Right renal pelvis (tissue), 4 donors: Measurements from ENCODE around the gene GPR107. TPM values are rescaled to one million over a fixed set of nuclear protein-coding genes. Genes with fewer than 3 reads are reported as not detected.
A peak's percentile ranks its signal among the peaks of the same experiment; 100 is the strongest.

Experiments used
- DNase-seq, 4 donors: peaks; one replicate each; pipeline ENCODE4 v3.0.0-alpha.2; 2013; ENCODE audit warnings: low read depth in 4 of 4, low spot score in 3 of 4, missing footprints in 1 of 4
- polyA plus RNA-seq, 4 donors: library from polyadenylated mRNA; unstranded; fragments of 120-200 nt; gene quantifications; one replicate each; pipeline ENCODE4 v1.2.1, GENCODE V29; 2013; ENCODE audit not compliant: insufficient read length in 4 of 4

GPR107 gene
- polyA plus RNA-seq, 4 donors, result 54.8 to 60.6 (median 55.7) TPM

GRCh38 chr9:130053109-130053503 lies 600 bp upstream of the GPR107 start:
- no peak for DNase-seq

- DNase-seq, result no peak
These were observed 650 bp downstream of the GPR107 start for GRCh38 chr9:130054325-130054786.

DNA sequence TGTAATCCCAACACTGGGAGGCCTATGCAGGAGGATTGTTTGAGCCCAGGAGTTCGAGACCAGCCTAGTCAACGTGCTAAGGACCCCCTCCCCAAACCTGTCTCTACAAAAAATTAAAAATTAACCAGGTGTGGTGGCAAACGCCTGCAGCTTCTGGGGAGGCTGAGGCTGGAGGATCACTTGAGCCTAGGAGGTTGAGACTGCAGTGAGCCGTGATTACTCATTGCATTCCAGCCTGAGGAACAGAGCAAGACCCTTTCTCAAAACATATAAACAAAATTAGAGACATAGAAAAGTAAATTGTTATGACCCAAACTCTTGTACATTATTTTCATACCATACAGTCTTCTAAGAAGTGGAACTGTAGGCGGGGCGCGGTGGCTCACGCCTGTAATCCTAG lies 1.1 kb downstream of the GPR107 start:
- DNase-seq, result no peak

- DNase-seq, result no peak
These were observed 4.4 kb downstream of the GPR107 start for GRCh38 chr9:130058154-130058553.

GRCh38 chr9:130058887-130059286 lies 5.2 kb downstream of the GPR107 start:
- DNase-seq, result no peak

DNA sequence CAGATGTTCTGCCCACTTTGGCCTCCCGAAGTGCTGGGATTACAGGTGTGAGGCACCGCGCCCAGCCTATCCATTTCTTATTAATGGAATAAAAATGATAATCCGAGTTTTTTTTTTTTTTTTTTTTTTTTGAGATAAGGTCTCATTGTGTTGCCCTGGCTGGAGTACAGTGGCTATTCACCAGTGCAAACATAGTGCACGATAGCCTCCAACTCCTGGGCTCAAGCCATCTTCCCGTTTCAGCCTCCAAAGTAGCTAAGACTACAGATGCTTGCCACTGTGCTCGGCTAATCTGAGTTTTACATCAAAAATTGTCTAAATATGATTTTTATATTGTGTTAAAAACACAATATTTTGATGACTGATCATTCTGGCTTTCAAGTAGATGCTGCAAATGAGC lies 6.6 kb downstream of the GPR107 start:
- DNase-seq, result no peak

DNA sequence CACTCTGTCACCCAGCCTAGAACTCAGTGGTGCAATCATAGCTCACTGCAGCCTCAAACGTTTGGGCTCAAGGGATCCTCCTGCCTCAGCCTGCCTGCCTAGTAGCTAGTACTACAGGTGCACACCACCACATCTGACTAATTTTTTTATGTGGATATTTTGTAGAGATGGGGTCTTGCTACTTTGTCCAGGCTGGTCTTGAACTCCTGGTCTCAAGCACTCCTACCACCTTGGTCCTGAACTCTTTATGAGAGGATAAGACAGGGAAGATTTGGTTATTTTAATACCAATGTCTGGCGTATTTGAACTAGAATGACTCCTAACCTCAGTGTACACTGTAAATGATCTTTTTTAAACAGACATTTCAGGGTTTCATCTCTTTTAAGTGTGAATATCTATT lies 9.0 kb downstream of the GPR107 start:
- no peak for DNase-seq

DNA sequence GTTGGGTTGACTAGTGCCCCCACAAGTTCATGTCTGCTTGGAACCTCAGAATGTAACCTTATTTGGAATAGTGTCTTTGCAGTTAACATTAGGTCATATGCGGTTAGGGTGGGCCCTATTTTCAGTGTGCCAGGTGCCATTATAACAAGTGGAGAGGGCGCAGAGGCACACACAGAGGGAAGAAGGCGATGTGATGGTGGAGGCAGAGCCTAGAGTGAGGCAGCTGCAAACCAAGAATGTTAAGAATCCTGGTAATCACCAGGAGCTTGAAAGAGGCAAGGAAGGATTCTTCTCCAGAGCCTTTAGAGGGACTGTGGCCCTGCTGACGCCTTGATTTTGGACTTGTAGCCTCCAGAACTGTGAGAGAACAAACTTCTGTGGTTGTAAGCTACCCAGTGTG lies 10.9 kb downstream of the GPR107 start:
- DNase-seq, result no peak

DNA sequence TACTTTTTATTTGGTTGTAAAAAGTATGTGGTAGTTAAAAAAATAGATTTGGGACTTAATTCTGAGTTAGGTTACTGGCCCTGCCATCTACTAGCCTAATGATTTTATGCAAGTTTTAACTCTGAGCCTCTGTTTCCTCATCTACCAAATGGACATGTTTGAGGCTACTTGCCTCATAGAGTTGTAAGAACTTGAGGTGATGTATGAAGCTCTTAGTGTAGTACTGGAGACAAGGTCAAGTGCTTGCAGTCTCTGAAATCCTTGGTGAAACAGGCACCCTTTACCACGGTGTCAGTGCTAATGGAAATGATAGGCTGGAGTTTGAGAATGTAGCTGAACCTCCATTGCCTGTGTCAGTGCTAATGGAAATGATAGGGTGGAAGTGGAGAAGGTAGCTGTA lies 15.3 kb downstream of the GPR107 start:
- DNase-seq, result no peak

DNA sequence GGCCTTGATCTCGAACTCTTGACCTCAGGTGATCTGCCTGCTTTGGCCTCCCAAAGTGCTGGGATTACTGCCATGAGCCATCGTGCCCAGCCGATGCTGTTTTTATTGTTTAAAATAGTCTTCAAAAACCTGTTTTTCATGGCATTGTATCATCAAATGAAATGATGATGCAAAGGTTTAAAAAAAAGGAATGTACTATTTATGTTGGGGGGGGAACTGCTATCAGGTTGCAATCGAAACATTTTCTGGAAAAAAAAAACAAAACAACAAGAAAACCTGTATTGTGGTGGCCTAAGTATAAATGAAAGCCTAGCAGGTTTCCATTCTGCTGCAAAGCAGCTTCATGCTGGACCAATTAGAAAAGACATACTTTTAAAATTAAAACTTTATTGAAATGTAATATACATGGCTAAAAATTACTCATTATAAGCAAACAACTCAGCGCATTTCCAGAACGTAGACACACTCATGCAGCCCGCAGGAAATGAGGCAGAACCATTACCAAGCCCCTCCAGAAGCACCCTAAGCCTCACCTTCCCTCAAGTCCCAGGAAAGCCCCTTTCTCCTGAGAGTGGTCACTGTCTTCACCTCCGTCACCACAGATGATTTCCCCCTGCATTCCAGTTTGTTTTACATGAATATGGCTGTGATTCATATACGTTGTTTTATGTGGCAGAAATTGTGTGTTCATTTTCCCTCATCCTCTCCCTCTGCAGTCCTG lies 19.0 kb downstream of the GPR107 start:
- no peak for DNase-seq

GRCh38 chr9:130073373-130073772 lies 19.7 kb downstream of the GPR107 start:
- peak in 1 of 4 donors; percentile 24 for DNase-seq

GRCh38 chr9:130078547-130078946 lies 24.8 kb downstream of the GPR107 start:
- no peak for DNase-seq

DNA sequence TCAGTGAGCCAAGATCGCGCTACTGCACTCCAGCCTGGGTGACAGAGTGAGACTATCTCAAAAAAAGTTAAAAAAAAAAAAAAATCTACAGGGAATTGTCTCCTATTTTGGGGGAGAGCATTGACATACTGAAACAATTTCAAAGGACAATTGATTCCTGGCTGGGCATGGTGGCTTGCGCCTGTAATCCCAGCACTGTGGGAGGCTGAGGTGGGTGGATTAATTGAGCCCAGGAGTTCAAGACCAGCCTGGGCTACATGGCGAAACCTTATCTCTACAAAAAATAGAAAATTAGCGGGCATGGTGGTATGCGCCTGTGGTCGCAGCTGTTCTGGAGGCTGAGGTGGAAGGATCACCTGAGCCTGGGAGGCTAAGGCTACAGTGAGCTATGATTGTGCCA lies 30.6 kb downstream of the GPR107 start:
- DNase-seq, result no peak

DNA sequence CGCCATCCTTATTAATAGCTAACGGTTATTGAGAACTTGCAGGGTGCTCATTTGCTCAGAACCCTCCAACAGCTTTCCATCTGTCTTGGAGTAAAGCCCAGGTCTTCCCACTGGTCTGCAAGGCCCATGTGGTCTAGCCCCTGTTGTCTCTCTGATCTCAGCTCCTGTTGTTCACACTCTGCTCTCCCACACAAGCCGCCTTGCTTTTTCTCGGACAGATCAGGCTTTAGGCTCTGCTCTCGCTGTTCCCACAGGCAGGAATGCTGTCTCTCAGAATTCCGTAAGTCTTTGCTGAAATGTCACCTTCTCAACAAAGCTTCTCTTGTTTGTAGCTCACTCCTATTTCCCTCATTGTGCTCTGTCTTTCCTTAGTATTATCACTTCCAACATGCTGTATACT lies 34.3 kb downstream of the GPR107 start:
- DNase-seq, result no peak

- no peak for DNase-seq
These were observed 35.4 kb downstream of the GPR107 start for GRCh38 chr9:130089141-130089540.

DNA sequence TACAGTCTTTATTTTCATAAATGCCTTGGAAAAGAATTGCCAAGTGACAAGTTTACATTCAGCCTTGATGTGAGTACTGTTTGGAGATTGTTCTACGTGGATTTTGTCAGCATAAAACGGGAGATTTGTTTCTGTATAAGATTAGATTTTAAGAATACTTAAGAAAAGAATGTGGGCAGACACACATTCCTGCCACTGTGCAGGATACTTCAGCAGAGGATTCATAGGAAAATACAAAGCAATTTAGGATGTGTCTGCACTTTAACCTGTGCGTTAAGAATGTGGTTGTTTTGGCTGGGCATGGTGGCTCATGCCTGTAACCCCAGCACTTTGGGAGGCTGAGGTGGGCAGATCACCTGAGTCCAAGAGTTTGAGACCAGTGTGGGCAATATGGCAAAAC lies 37.2 kb downstream of the GPR107 start:
- no peak for DNase-seq

DNA sequence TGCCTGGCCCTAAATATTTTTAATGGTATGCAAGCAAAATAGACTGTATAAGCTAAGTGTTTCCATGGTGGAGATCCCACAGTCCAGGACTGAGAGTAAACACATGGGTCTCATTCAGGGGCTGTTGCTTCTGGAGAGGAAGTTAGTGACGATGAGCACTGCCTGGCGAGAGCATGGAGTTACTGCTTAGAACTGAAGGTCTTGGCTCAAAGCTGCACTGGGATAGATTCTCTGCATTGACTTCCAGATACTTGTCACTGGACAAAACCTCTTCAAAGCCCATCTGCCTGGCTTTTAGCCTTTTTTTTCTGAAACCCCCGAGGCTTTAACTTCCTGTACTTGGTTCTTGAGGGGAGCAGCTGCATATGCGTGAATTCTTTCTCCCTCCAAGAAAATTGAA lies 39.2 kb downstream of the GPR107 start:
- no peak for DNase-seq

DNA sequence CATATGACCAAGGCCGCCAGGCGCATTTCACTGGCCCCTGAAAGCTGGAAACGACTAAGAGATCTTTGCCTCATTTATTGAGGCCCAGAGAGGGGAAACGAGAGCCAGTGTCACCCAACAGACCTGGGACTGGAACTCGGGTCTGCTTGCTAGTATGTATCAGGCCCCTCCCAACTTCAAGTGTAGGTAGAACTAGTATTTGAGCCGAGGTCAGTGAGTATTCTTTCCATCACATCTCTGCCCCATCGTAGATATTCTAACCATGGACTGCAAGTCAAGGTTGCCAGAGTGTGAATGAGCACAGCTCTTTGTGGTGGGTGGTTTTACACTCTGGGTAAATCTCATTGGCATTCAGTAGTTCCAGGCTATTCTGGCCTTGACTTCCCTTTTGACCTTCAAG lies 42.2 kb downstream of the GPR107 start:
- no peak for DNase-seq

DNA sequence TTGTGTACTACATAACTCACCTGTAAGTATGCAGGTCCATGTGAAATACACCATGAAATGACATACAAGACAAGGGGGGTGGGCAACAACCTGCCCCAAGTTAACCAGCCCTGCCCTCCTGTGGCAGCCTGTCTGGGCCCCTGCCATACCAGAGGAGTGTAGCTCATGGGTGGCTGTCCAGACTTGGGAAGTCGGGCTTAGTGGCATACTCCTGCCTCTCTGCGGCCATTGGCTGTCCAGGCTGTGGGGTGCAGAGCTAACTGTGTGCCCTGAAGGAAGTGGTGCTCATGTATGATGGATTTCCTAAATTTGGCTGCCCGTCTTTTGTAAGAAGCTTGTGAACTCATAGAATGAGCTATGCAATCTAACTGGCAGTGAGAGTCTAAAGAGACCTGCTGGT lies 47.0 kb downstream of the GPR107 start:
- DNase-seq, result no peak

DNA sequence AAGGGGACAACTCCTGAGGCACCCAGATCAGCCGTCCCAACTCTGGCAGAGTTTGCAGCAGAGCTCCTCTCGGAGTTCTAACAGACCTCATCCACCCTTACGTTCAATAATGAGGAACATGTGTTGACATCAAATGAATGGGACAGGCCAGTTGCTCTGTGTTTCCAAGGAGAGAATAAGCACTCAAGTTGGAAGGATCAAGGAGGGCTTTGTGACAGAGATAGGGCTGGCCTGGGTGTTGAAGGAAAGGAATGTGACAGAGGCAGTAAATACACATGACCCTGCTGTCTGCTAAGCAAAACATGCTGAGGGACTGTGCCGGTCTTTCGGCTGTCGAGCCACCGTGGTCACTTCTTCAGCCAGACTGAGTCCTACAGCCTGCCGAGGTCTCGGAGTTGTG lies 48.2 kb downstream of the GPR107 start:
- DNase-seq, result no peak

GRCh38 chr9:130104491-130105193 lies 50.9 kb downstream of the GPR107 start:
- DNase-seq, result no peak

DNA sequence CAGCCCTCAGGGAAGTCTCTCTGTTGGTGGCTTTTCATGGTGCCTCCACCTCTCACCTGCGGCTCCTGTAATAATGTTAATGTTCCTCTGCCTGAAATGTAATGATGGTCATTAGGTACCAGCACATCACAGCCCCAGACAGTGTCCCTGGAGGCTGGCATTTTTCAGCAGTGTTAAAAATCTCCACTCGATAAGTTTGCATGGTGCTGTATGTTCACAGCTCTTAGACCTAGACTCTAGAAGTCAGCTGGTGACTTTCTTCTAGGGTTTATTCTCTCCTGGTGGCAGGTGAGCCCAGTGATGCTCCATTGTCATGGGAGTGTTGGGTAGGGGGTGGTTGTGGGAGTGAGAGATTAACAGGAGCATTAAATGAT lies 53.1 kb downstream of the GPR107 start:
- no peak for DNase-seq
